Effector memory CD4-positive, alpha-beta T cell (primary cell): ENCODE results near the gene SP6.
A peak's percentile ranks its signal among the peaks of the same experiment; 100 is the strongest.

Experiments used
- DNase-seq, 3 donors: peaks; one replicate each; pipeline ENCODE4 v3.0.0-alpha.2; 2020
- H3K27ac ChIP-seq: 2 replicates; pipeline ENCODE4 v1.7.0; 2013; ENCODE audit warnings: mild to moderate bottlenecking, low read length, moderate library complexity; ENCODE audit not compliant: insufficient read depth, poor library complexity, severe bottlenecking
- H3K27me3 ChIP-seq: replicated peaks from 2 replicates; pipeline ENCODE4 v1.7.0; 2013; ENCODE audit warnings: mild to moderate bottlenecking, low read length; ENCODE audit not compliant: insufficient read depth, control insufficient read depth, poor library complexity, severe bottlenecking
- H3K36me3 ChIP-seq: 2 replicates; pipeline ENCODE4 v1.7.0; 2013; ENCODE audit warnings: mild to moderate bottlenecking, low read length, moderate library complexity; ENCODE audit not compliant: control insufficient read depth, insufficient read depth
- H3K4me1 ChIP-seq: 2 replicates; pipeline ENCODE4 v1.7.0; 2013; ENCODE audit warnings: low read length, mild to moderate bottlenecking; ENCODE audit not compliant: control insufficient read depth, insufficient read depth, poor library complexity, severe bottlenecking
- H3K4me3 ChIP-seq: 2 replicates; pipeline ENCODE4 v1.7.0; 2013; ENCODE audit warnings: low read length, low read depth, mild to moderate bottlenecking; ENCODE audit not compliant: insufficient read depth, poor library complexity, severe bottlenecking
- H3K9me3 ChIP-seq: 2 replicates; pipeline ENCODE4 v1.7.0; 2013; ENCODE audit warnings: mild to moderate bottlenecking, low read length, moderate library complexity; ENCODE audit not compliant: control insufficient read depth

Gene SP6

DNA sequence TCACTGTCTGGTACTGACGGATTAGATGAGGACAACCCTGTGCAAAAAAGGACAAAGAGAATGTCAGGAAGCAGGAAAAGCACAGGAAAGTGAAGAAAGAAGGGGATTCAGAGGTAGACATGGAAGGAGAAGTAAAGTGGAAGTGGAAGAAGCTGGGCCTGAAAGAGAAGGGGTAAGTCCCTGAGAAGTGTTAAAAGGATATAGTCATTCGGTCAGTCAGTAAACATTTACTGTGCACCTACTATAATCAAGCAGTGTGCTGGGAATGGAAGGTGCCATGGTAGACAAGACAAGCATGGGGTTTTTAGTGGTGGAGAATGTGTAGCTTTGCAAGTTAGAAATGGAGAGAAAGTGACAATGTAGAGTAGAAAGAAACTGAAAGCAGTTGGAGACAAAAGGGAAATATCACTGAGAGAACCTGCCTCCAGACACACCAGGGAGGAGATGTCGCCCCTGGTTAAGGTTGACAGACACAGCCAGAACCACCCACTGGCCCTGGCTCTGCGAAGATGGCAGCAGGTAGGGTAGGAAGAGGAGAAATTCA, 40.7 kb upstream of the SP6 start:
- no peak overlapping the region for H3K4me3 ChIP-seq
- H3K27ac ChIP-seq: no peak overlapping the region
- H3K4me1 ChIP-seq: peaks cover 5% of the 10 kb centered on the region
- no peaks in the 10 kb centered on the region for H3K27me3 ChIP-seq
- H3K36me3 ChIP-seq: no peaks in the 10 kb centered on the region
- DNase-seq: no peak
- H3K9me3 ChIP-seq: no peaks in the 10 kb centered on the region

GRCh38 chr17:47889734-47890529, 39.0 kb upstream of the SP6 start:
- Histone ChIP-seq H3K36me3 (no peaks in the 10 kb centered on the region), H3K4me3 (no peak overlapping the region), H3K4me1 (peaks cover 9% of the 10 kb centered on the region), H3K9me3 (no peaks in the 10 kb centered on the region), H3K27ac (no peak overlapping the region), H3K27me3 (no peaks in the 10 kb centered on the region)
- peak; percentile 75 to 85 (median 82) for DNase-seq

DNA sequence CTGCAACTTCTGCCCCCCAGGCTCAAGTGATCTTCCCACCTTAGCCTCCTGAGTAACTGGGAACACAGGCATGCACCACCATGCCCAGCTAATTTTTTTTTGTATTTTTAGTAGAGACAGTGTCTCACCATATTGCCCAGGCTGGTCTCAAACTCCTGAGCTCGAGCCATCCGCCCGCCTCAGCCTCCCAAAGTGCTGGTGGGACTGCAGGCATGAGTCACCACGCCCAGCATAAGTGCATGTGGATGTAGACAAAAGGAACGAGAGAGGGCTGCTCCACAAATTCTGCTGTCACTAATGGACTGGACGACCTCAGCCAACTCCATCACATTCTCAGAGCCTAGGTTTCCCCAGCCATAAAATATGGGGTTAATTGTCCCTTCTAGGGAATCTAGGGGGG, 37.3 kb upstream of the SP6 start:
- peaks cover 21% of the 10 kb centered on the region for H3K4me1 ChIP-seq
- H3K27me3 ChIP-seq: no peaks in the 10 kb centered on the region
- no peaks in the 10 kb centered on the region for H3K9me3 ChIP-seq
- no peak overlapping the region for H3K27ac ChIP-seq
- DNase-seq: no peak
- H3K36me3 ChIP-seq: no peaks in the 10 kb centered on the region
- no peak overlapping the region for H3K4me3 ChIP-seq

DNA sequence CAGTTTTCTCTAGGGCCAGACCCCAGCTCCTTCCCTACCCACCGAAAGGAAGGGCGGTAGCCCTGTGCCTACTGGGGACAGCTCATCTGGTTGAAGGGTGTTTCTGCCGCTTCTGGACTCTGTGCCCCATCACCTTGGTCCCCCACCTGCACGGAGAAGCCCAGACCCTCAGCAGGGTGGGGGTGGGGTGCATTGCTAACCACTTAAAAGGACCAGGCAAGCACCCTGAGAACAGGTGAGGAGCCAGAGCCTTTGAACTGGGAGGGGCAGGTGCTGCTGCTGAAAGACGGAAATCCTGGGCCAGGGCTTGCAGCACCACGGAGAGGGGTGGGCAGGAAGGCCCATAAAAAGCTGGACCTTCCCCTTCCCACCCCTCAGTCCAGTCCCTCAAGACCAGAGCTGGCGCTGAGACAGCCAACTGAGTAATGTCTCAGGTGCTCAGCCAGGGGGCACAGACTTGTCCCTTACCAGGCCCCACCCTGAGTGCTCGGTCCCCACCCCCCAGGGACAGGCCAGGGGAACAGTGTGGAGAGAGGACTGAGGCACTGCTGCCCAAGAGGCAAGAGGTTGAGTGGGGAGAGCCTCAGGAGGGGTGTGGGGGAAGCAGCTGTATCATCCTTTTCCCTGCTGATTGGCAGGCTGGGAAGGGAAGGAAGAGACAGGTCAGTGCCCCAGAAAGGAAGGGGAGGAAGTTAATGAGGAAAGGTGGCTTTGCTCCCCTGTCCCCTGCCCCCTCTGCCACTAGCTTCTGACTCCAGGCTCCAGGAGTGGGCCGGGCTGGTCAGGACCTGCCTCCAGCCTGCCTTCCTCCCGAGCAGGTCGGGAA, 34.2 kb upstream of the SP6 start:
- Histone ChIP-seq H3K36me3 (no peaks in the 10 kb centered on the region), H3K27ac (no peak overlapping the region), H3K27me3 (no peaks in the 10 kb centered on the region), H3K4me3 (no peak overlapping the region), H3K9me3 (no peaks in the 10 kb centered on the region), H3K4me1 (peaks cover 23% of the 10 kb centered on the region)
- DNase-seq: no peak

GRCh38 chr17:47884427-47884740, 33.4 kb upstream of the SP6 start:
- no peaks in the 10 kb centered on the region for H3K36me3 ChIP-seq
- H3K9me3 ChIP-seq: no peaks in the 10 kb centered on the region
- H3K4me3 ChIP-seq: no peak overlapping the region
- no peaks in the 10 kb centered on the region for H3K27me3 ChIP-seq
- peaks cover 23% of the 10 kb centered on the region for H3K4me1 ChIP-seq
- H3K27ac ChIP-seq: no peak overlapping the region
- DNase-seq: no peak

DNA sequence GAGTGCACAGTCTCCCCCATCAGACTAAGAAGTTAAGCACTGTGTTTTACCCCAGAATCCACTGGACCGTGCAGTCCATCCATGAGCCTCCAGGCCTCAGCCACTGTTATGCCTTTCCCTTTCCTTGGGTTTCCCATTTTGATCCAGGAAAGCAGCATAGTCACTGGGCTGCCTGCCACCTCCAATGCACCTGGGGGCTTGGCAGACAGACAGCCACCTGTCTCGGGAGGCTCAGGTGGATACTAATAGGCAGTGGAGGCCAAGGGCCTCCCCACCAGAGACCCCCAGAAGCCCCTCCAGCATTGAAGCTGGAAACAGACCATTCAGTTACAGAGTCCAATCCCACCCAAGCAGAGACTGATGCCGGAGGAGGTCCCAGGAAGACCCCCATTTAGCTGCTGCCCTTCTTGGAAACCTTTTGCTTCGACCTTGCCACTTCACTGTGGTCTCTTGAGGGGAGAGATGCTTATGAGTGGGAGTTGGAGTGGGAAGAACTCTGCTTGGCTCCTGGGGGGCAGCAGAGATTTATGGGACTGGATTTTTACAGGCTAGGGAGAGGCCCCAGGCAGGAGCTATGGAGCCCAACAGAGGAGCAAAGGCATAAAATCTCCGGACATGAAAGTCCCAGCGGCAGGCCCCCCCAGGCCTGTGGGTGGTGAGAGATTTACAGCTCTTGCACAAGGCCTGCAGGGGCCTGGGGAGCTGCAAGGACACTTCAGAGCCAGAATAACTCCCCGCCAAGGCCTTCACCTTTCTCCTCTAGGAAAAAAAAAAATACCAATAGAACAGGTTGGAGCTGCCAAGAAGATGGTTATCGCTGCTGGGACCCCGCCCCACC, 32.8 kb upstream of the SP6 start:
- no peak overlapping the region for H3K4me3 ChIP-seq
- H3K27me3 ChIP-seq: no peaks in the 10 kb centered on the region
- H3K4me1 ChIP-seq: peaks cover 23% of the 10 kb centered on the region
- no peaks in the 10 kb centered on the region for H3K36me3 ChIP-seq
- no peak overlapping the region for H3K27ac ChIP-seq
- DNase-seq: no peak
- no peaks in the 10 kb centered on the region for H3K9me3 ChIP-seq

- H3K4me1 ChIP-seq: peaks cover 23% of the 10 kb centered on the region
- H3K27me3 ChIP-seq: no peaks in the 10 kb centered on the region
- no peak overlapping the region for H3K27ac ChIP-seq
- no peaks in the 10 kb centered on the region for H3K9me3 ChIP-seq
- no peak overlapping the region for H3K4me3 ChIP-seq
- H3K36me3 ChIP-seq: no peaks in the 10 kb centered on the region
- DNase-seq: no peak
These were observed 32.0 kb upstream of the SP6 start for GRCh38 chr17:47882695-47883588.

DNA sequence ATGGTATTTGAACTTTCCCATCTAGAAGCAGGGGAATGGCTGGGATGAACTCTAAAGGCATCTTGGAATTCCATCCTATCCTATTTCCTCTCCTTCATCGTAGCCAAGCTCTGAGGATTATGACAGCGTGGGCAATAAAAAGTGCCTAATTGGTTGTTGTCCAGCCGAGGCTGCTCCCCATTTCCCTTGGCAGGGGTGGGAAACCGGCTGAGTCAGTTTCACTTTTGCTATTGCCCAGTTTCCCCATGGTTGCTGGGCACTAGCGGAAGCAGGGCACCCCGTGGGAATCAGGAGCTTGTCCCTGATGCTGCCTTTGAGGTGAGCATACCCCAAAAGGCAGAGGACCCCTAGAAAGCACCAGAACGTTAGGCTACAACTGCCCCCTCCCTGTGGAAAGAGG, 31.3 kb upstream of the SP6 start:
- no peak overlapping the region for H3K4me3 ChIP-seq
- H3K36me3 ChIP-seq: no peaks in the 10 kb centered on the region
- DNase-seq: no peak
- H3K27ac ChIP-seq: no peak overlapping the region
- H3K4me1 ChIP-seq: peaks cover 23% of the 10 kb centered on the region
- H3K9me3 ChIP-seq: no peaks in the 10 kb centered on the region
- no peaks in the 10 kb centered on the region for H3K27me3 ChIP-seq

DNA sequence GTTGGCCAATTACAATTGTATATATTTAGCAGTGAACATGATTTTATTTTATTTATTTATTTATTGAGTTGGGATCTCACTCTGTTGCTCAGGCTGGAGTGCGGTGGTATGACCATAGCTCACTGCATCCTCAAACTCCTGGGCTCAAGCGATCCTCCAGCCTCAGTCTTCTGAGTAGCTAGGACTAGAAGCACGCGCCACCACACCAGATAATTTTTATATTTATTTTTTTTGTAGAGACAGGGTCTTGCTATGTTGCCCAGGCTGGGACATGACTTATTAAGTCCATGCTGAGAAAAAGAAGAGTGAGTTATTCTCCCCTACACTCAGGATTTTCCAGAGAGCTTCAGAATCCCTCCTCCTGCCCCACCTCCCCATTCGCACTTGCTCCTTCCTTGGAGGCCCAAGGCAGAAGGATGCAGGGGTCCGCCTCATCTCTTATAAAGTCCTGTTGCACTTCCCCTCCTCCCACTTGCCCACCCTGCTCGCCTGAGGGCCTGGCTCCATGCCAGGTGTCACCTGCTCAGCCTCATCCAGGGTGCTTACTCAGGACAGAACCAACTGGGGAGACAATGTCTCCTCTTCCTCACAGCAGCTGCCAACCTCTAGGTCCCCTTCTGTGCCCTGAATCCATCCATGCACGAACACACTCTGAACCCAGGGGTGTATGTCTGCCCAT, 29.0 kb upstream of the SP6 start:
- H3K4me3 ChIP-seq: no peak overlapping the region
- no peak for DNase-seq
- H3K9me3 ChIP-seq: no peaks in the 10 kb centered on the region
- no peaks in the 10 kb centered on the region for H3K27me3 ChIP-seq
- H3K4me1 ChIP-seq: peaks cover 15% of the 10 kb centered on the region
- H3K36me3 ChIP-seq: no peaks in the 10 kb centered on the region
- no peak overlapping the region for H3K27ac ChIP-seq
